Stimulated activated CD8-positive, alpha-beta memory T cell treated with anti-CD3 and anti-CD28 coated beads, Interleukin-12 subunit alpha, Interleukin-12 subunit beta, amount 100 ng/mL, for 4 hours (primary cell): ENCODE measurements around the gene E2F8.
"Not testable (repeated sequence)": the region's sequence is repeated elsewhere in the genome, so short reads cannot be mapped to it uniquely, and the experiment has no call there.

Experiments used
- DNase-seq: peaks from one replicate; pipeline ENCODE4 v3.0.0-alpha.2; 2020; ENCODE audit warnings: low read depth

The E2F8 gene, protein sequence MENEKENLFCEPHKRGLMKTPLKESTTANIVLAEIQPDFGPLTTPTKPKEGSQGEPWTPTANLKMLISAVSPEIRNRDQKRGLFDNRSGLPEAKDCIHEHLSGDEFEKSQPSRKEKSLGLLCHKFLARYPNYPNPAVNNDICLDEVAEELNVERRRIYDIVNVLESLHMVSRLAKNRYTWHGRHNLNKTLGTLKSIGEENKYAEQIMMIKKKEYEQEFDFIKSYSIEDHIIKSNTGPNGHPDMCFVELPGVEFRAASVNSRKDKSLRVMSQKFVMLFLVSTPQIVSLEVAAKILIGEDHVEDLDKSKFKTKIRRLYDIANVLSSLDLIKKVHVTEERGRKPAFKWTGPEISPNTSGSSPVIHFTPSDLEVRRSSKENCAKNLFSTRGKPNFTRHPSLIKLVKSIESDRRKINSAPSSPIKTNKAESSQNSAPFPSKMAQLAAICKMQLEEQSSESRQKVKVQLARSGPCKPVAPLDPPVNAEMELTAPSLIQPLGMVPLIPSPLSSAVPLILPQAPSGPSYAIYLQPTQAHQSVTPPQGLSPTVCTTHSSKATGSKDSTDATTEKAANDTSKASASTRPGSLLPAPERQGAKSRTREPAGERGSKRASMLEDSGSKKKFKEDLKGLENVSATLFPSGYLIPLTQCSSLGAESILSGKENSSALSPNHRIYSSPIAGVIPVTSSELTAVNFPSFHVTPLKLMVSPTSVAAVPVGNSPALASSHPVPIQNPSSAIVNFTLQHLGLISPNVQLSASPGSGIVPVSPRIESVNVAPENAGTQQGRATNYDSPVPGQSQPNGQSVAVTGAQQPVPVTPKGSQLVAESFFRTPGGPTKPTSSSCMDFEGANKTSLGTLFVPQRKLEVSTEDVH

DNA sequence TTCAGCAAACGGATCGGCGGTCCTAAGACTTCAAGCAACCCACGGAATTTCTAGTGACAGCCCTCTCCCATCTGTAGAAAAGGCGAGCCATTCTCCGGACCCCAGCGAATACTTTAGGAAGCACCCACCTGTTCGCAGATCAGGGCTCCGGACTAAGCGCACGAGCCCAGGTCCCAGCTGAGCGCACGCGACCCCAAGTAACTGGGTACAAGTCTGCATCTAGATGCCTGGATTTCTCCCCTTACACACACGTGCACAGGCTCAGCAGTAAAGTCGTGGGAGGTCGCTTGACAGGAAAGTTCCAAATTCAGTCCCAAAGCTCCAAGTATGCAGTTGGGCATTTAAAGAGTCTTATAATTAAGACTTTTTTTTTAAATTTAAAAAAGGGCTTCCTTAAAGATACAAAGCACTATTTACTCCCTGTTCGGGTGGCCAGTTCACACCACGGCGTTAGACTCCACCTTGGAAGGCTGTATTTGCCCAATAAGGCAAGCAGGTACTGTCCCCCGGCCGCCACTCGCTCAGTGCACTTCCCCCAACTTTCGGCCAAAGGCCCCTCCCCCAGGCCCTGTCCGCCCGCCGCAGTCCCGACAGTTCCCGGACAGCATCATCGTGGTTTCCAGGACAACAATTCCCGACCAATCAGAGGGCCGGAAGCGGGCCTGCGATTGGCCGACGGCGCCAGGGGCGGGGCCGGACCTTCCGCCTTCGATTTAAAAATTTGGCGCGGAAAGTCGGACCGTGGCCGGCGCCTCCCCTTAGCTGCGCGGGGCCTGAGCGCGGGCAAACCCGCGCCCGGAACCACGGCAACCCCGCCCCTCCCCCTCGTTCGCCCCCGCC, at the start of gene E2F8:
Gene E2F8 (minus strand): TSS at position 526 of the 840 bp plus-strand sequence. CDS start 824 bp downstream, outside the sequence.
- peak; percentile 67 for DNase-seq

DNA sequence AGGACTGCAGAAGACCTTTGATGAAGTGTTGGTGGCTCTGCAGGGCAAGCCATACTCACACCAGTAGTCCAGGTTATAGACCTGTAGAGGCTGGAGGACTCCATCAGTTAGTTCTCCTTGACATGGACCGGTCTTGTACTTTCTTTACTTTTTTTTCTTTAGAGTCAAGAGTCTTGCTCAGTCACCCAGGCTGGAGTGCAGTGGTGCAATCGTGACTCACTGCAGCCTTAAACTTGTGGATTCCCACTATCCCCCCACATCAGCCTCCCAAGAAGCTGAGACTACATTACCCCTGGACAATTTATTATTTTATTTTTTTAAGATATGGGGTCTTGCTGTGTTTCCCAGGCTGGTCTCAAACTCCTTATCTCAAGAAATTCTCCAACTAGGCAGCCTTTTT, 49.6 kb upstream of the E2F8 start:
- no peak for DNase-seq

DNA sequence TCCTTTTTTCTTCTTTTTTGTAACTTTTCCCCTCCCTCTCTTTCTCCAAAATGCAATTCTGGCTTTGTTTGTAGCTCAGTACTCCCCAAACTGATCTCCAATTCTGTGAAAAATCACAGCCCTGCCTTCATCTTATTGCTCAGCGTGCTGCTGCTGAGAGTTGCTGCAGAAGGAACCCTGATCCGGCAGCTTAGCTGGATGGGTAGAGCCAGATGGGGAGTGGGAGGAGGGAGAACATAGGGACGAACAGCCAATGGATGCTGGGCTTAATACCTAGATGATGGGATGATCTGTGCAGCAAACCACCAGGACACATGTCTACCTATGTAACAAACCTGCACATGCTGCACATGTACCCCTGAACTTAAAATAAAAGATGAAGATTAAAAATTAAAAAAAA, 47.5 kb upstream of the E2F8 start:
- DNase-seq = no peak

DNA sequence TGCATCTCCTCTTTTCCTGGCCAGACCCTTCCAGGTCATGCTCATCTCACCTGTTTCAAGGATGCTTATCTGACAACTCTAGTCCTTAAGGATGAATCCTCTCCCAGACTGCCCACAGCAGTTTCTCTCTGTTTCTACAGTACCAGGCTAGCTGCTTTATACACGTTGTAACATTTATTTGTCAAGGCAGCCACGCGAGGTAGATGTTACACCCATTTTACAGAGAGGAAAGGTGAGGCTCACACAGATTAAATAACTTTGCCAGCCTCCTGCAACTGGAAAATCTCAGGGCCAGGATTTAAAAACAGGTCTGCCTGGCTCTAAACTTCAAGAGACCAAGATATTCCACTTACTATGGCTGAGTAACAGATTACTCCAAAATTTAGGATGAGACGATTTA, 45.7 kb upstream of the E2F8 start:
- no peak for DNase-seq

DNA sequence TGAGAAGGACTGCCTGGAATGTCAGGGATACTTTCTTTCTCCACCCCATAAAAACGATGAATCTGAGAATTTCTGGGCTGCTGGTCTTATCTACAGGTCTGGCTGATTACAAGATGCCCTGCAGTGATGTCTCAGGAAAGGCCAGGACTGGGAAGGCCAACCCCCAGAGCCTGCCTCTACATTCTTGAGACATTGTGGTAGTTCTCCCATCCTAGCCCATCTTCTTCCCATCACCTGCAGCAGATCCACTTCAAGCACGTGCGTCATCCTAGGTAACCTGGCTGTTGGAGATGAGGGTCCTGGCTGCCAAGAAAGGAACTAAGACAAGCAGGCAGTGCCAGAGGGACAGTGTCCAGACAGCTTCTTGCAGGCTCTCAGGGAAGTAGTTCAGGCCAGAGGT, 44.1 kb upstream of the E2F8 start:
- no peak for DNase-seq

DNA sequence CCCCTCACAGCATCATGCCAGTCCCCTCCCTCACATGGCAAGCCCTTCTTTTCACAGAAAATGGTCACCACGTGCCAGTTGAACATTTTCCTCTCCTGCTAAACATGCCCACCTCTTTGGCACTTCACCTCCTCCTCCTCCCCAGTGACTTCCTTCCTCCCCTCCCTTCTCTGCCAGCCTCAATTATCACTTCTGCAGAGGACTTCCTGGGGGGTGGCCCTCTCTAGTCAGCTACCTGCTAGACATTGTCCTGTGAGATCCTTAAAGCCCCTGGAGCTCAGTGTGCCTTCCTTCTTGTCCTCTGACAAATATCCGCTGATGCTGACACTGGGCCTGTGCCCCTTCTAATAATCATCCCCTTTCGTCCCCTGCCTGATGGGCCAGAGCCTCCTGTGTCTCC, 43.2 kb upstream of the E2F8 start:
- DNase-seq = no peak

DNA sequence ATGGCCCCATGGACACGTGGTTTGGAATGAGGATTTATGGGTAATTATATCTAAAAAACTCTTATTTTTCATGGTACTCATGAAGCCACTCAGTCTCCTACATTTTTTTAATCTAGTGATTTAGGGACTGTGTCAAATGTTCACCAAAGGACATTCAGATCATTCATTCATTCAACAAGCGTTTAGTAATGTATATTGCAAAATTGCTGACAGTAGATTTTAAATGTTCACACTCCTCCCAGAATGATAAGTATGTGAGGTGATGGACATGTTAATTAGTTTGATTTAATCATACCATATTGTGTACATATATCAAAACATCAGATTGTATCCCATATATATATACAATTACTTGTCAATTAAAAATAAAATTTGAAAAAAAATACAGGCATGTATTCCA, 40.8 kb upstream of the E2F8 start:
- DNase-seq = no peak

DNA sequence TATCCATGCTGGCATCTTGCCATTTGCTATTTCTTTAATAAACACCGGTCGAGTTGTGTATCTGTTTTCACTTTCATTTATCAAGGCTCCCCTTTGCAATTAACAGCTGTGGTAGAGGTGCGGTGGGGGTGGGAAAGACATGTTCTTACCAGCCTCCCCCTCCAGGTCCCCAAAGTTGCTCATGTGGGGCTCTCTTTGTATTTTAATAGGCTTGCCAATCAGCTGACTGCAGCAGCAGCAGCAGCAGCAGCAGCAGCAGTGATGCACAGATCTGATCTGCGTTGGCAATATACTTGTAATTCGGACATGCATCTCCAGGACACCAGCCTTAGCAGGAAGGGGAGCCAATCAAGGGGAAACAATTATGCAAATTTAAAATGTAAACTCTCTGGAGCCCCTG, 40.3 kb upstream of the E2F8 start:
- DNase-seq = no peak

DNA sequence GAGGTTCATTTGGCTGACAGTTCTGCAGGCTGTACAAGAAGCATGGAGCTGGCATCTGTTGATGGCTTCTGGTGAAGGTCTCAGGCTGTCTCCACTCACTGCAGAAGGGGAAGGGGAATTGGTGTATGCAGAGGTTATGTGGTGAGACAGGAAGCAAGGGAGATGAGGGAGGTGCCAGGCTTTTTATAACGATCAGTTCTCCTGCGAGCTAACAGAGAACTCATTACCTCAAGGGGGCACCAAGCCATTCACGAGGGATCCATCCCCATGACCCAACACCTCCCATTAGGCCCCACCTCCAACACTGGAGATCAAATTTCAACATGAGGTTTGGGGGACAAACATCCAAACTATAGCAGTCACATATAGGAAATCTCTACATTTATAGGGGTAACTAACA, 38.7 kb upstream of the E2F8 start:
- DNase-seq = no peak

DNA sequence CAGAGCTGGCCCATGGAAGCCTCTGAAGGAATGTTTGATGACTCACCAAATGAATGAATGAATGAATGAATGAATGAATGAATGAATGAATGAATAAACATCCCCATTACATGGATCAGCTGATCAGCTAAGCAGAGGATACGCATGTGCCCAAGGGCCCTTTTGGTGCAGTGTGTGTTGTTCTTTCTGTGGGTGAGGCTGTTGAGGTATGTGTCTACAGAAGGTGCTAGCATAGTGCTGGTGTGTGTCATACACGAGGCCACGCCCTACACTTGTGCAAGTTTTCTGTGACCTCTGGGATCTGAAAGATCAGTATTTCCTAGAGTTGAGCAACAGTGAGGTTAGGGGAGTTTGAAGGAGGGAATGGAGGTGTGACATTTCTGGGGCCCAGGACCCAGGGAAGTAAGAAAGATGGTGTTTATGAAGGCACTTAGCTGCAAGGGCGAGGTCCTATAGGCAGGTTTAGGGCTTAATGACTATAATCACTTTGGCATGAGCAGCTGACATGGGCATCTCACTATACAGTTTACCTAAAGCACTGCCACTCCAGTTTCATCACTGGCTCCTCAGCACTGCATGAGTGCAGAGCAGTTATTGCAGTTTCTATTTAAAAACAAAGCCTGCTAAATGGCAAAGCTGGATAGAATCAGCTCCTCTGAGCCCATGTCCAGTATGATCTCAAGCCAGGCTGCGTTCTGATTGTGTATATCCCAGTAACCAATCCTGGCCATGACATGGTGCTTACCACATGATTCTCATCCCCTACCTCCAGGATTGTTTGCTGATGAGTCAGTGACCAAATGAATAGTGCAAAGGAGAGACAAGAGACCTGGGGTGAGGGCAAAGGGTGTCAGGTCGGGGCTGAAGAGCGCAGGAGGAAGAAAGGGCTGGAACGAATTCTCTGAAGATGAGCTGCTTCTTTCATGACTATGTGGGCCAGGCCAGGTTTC, 36.4 kb upstream of the E2F8 start:
- no peak for DNase-seq

DNA sequence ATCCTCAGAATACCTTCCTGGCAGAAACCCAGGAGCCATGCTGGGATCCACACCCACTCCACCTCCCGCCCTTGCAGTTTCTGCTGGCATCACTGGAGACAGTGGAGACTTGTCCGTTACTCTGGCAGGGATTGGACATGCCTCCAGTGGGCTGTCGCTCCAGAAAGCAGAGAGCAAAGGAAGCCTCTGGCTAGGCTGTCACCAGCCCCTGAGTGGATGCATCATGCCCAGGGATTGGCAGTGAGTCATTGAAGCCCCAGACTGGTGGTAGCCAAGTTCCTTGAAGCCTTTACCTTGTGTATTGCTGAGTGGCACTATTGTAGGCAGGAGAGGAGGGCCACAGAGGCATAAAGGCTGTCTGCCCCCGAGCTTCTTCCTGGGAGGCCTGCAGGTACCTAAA, 34.8 kb upstream of the E2F8 start:
- DNase-seq = no peak

DNA sequence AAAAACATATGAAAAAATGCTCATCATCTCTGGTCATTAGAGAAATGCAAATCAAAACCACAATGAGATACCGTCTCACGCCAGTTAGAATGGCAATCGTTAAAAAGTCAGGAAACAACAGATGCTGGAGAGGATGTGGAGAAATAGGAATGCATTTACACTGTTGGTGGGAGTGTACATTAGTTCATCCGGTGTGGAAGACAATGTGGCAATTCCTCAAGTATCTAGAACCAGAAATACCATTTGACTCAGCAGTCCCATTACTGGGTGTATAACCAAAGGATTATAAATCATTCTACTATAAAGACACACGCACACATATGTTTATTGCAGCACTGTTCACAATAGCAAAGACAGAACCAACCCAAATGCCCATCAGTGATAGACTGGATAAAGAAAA, 32.5 kb upstream of the E2F8 start:
- DNase-seq = not testable (repeated sequence)

DNA sequence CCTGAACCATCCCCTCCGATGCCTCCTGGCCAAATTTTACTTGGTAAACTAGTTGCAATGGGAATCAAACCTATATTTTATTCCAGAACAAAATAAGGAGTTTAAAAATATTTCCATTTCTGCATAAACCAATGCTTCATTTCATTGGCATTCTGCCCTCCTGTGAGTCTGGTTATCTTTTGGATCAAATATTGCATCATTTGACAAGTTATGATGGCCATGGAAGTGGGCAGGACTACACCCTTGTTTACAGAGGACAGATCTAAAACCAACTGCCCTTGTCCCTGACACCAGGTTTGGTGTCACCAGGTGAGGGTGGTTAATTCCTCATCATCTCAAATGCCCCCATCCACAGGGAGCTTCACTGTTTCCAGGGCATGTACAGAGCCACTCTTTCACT, 28.2 kb upstream of the E2F8 start:
- no peak for DNase-seq

DNA sequence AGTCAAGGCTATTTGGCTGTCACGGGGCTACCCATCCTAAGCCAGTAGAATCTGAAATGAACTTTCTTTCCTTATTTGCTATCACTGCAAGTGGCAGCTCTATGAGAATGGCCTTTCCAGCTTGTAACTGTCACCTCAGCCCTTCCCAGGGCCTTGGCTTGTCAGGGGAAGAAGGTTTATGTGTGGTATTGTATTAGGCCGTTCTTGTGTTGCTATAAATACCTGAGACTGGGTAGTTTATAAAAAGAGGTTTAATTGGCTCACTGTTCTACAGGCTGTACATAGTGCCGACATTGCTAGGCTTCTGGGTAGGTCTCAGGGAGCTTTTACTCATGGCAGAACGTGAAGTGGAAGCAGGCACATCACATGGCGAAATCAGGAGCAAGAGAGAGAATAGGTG, 26.8 kb upstream of the E2F8 start:
- DNase-seq = no peak

DNA sequence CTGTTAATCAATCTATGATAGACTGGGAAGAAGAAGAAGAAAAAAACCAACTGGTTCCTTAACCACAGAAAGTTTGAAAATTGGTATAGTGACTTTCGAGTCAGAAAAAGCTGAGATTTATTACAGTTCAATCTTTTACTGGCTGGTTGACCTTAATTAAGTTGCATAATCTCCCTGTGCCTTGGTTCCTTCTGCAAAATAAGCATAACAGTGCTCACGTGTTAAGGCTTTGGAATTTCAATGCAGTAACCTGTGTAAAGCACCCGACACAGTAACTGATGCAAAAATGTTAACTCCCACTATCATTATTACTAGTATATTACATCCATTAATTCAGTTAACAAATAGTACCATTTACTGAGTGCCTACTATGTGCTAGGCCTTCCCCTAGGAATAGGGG, 22.6 kb upstream of the E2F8 start:
- DNase-seq = no peak

DNA sequence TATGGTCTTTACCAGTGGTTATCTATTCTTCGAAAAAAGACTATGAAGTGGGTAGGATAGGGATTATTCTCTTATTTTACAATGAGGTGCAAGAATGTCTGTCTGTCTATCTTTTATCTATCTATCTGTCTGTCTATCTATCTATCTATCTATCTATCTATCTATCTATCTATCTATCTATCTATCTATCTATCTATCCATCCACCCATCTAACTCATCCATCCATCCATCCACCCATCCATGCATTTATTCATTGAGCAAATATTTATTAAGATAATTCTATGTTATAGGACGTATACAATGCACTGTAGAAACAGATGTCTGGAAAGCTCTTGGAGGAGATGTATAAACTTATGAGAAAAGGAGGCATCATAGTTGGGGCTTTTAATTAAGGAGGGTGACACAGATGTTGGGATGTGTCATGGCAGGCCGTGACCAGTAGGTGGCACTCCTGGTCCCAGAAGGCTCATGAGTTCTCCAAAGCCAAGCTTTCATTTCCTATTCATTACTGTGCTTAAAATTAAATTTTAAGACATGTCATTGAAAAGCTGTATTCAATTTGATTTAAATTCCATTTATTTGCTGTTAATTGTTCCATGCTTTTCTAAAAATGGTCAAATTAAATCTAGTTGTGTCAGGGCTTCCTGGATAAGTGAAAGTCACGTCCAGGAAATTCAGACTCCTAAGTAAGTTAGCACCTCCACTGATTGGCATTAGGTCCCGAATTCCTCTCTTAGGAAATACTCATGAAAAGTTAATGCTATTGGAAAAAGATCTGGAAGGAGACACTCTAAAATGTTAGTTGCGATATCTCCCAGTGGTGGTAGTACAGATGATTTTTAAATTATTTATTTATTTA, 19.0 kb upstream of the E2F8 start:
- DNase-seq = no peak

DNA sequence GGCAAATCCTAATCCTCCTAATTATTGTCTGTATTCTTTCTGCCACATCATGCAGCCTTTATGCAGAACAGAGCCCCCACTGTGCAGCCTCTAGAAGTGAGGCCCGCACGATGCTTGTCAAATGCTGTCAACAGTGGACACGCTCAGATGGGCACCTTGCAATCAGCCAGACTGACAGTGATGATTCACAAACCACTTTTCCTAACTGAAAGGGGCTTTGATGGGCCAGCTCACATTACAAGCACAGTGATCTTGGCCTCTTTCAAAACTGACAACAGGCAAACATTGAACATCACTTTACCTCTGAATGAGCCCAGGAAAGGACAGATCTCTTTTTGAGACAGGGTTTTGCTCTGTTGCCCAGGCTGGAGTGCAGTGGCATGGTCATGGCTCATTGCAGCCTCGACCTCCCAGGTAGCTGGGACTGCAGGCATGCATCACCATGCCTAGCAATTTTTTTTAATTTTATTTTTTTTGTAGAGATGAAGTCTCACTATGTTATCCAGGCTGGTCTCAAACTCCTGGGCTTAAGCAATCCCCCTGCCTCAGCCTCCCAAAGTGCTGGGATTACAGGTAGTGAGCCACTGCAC, 18.0 kb upstream of the E2F8 start:
- DNase-seq = no peak

DNA sequence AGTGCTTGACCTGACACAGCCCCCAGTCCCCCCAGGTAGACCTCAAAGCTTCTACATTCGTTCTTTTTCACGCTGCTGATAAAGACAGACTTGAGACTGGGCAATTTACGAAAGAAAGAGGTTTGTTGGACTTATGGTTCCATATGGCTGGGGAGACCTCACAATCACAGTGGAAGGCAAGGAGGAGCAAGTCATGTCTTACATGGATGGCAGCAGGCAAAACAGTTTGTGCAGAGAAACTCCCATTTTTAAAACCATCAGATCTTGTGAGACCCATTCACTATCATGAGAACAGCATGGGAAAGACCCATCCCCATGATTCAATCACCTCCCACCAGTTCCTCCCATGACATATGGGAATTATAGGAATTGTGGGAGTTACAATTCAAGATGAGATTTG, 13.7 kb upstream of the E2F8 start:
- DNase-seq = not testable (repeated sequence)

DNA sequence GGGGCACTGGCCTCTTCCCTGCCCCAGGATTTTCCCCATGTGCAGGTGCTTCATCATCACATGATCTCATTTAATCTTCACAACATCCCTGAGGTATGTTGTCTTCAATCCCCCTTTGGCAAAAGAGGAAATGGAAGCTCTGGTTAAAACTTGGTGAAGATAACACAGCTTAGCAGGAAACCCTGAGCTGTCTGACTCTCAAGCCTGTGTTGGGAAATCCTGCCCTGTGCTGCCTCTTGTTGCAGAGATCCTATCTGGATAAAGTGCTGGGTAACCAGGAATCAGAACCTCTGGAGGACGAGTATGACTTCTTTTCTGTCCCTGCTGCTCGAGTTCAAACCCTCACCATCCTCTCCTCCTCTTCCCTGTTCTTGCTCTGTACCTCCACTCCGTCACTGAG, 13.1 kb upstream of the E2F8 start:
- no peak for DNase-seq

DNA sequence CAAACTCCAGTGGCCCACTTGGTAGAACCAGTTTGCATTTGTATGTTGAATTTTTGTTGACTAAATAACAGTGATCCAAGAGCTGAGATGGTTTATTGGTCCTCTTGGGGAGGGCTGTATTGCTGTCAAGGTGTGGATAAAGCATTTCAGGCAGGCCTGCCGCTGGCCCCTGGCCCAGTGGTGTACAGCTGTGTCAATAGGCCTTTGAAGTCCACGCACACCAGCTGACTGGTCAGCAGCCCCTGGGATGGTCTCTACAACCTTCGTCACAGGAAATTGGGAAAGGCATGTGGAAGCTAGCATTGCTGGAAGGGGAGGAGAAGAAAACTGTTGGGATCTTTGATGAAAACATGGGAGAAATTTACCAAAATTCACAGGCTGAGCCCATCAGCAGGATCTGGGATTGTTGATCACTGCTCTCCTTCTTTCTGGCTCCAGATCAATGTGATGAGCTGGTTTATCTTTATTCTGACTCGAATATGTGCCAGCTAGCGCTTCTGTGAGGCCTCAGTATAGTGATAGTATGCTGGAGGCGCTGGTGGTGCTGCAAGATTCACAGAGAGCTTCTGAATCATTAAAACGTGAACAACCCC, 12.5 kb upstream of the E2F8 start:
- no peak for DNase-seq
